ENCODE data around the gene UST. TPM values are rescaled to one million over a fixed set of nuclear protein-coding genes. Genes with fewer than 3 reads are reported as not detected.

The UST gene
- total RNA-seq (2011; cell fraction: chromatin; rRNA removed; ENCODE audit: low replicate concordance) = not detected in 2 replicates
- 0.33 TPM in 1 of 2 replicates, not detected in the other for total RNA-seq (2011; cell fraction: nucleolus; rRNA removed)
- not detected in 2 replicates for total RNA-seq (2011; cell fraction: nucleoplasm; rRNA removed)
- total RNA-seq (2014; rRNA removed) = not detected in 2 replicates
- total RNA-seq (2014; rRNA removed; fragmentation: Illumina TruSeq; extraction: Trizol) = not detected in 2 replicates
- not detected in 2 replicates for total RNA-seq (2015; rRNA removed; fragmentation: Illumina TruSeq; extraction: Trizol)
- 0.04 TPM in 1 of 2 replicates, not detected in the other for total RNA-seq (2021)
- not detected in 2 replicates for polyA plus RNA-seq (2011; rRNA removed)
- not detected in 2 replicates for polyA plus RNA-seq (2011; cell fraction: cytosol; rRNA removed)
- polyA plus RNA-seq (2011; cell fraction: nucleus; rRNA removed) = not detected in 2 replicates
- 0.07 TPM in 2 replicates for polyA plus RNA-seq (2012)
- polyA plus RNA-seq (2014; fragmentation: Illumina TruSeq; extraction: Trizol) = not detected in 2 replicates
- polyA plus RNA-seq (2014; fragmentation: Nextera tagmentation; extraction: Ambion mirVana) = under 1 TPM in 1 of 2 experiments, not detected in 1; 0.10 TPM
- 0.07 TPM in 1 of 2 replicates, not detected in the other for polyA plus RNA-seq (2014; rRNA removed)
- polyA minus RNA-seq (2011; rRNA and poly(A)+ RNA removed) = 0.06 TPM in 1 of 2 replicates, not detected in the other
- polyA minus RNA-seq (2011; cell fraction: cytosol; rRNA and poly(A)+ RNA removed) = not detected in 2 replicates
- polyA minus RNA-seq (2011; cell fraction: nucleus; rRNA and poly(A)+ RNA removed) = not detected in 2 replicates
- percentile 15 among the genes with signal in this experiment for Bru-seq, nascent RNA
- BruChase-seq, experiment 1, labeled RNA remaining after a 2-hour chase = percentile 12 among the genes with signal in this experiment
- percentile 8 among the genes with signal in this experiment for BruChase-seq, experiment 2, labeled RNA remaining after a 6-hour chase
- long read RNA-seq, experiment 1, partial matches to known transcripts = 0 of 1 reads
- long read RNA-seq, experiment 1, other reads (novel, unspliced or antisense) = 1 of 1 reads
- long read RNA-seq, experiment 2 = 0 reads
- long read RNA-seq, experiment 3 = 0 reads

DNA sequence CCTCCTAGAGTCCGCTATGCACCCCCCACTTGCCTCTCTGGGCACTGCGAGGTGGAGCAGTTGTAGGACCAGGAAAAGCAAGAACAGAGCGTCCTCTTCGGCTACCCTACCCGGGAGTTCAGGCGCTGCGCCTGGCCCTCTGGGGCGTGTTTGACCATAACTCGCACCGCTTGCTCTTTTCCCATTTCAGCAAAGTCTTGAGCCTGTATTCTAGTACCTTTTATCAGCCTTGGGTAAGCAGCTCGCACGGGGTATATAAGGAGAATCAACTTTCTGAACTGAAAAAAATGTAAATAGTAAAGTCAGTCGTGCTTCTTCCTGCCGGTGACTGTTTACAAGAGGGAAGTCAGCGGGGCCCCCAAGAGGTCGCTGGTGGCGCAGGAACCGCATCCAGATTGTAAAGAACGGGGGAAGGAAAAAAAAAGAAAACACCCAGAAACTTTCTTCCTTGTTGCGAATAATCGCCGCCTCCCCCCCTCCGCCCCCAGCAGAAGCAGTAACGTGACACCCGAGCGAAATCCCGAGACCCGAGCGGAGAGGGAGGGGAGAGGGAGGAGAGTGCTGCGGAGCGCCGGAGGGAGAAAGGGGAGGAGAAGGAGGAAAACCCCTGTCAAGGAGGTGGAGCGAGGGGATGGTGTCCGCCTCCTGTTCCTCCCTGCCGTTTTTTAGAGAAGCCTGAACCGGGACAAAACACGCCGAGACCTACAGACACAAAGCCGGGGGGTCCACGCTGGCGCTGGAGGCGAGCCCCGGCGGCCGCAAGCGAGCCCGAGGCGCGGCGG, at the start of gene UST:
TSS of gene UST (plus strand) at position 668 of the 782 bp plus-strand sequence. CDS start 401 bp downstream, outside the sequence.
- DNase-seq (ENCODE audit: extremely low read depth in 1 of 4, low spot score in 3 of 4) = peak; percentile 38 to 74 (median 54)
- BruUV-seq (replicated peaks) = no TSS peak
- TF ChIP-seq SPI1 (IDR thresholded peaks at IDR 0.05; ENCODE audit: borderline replicate concordance, low read depth, low read length) = peak; percentile 8; the same call in 1 of the 2 replicates
- TF ChIP-seq, protein P1, sequence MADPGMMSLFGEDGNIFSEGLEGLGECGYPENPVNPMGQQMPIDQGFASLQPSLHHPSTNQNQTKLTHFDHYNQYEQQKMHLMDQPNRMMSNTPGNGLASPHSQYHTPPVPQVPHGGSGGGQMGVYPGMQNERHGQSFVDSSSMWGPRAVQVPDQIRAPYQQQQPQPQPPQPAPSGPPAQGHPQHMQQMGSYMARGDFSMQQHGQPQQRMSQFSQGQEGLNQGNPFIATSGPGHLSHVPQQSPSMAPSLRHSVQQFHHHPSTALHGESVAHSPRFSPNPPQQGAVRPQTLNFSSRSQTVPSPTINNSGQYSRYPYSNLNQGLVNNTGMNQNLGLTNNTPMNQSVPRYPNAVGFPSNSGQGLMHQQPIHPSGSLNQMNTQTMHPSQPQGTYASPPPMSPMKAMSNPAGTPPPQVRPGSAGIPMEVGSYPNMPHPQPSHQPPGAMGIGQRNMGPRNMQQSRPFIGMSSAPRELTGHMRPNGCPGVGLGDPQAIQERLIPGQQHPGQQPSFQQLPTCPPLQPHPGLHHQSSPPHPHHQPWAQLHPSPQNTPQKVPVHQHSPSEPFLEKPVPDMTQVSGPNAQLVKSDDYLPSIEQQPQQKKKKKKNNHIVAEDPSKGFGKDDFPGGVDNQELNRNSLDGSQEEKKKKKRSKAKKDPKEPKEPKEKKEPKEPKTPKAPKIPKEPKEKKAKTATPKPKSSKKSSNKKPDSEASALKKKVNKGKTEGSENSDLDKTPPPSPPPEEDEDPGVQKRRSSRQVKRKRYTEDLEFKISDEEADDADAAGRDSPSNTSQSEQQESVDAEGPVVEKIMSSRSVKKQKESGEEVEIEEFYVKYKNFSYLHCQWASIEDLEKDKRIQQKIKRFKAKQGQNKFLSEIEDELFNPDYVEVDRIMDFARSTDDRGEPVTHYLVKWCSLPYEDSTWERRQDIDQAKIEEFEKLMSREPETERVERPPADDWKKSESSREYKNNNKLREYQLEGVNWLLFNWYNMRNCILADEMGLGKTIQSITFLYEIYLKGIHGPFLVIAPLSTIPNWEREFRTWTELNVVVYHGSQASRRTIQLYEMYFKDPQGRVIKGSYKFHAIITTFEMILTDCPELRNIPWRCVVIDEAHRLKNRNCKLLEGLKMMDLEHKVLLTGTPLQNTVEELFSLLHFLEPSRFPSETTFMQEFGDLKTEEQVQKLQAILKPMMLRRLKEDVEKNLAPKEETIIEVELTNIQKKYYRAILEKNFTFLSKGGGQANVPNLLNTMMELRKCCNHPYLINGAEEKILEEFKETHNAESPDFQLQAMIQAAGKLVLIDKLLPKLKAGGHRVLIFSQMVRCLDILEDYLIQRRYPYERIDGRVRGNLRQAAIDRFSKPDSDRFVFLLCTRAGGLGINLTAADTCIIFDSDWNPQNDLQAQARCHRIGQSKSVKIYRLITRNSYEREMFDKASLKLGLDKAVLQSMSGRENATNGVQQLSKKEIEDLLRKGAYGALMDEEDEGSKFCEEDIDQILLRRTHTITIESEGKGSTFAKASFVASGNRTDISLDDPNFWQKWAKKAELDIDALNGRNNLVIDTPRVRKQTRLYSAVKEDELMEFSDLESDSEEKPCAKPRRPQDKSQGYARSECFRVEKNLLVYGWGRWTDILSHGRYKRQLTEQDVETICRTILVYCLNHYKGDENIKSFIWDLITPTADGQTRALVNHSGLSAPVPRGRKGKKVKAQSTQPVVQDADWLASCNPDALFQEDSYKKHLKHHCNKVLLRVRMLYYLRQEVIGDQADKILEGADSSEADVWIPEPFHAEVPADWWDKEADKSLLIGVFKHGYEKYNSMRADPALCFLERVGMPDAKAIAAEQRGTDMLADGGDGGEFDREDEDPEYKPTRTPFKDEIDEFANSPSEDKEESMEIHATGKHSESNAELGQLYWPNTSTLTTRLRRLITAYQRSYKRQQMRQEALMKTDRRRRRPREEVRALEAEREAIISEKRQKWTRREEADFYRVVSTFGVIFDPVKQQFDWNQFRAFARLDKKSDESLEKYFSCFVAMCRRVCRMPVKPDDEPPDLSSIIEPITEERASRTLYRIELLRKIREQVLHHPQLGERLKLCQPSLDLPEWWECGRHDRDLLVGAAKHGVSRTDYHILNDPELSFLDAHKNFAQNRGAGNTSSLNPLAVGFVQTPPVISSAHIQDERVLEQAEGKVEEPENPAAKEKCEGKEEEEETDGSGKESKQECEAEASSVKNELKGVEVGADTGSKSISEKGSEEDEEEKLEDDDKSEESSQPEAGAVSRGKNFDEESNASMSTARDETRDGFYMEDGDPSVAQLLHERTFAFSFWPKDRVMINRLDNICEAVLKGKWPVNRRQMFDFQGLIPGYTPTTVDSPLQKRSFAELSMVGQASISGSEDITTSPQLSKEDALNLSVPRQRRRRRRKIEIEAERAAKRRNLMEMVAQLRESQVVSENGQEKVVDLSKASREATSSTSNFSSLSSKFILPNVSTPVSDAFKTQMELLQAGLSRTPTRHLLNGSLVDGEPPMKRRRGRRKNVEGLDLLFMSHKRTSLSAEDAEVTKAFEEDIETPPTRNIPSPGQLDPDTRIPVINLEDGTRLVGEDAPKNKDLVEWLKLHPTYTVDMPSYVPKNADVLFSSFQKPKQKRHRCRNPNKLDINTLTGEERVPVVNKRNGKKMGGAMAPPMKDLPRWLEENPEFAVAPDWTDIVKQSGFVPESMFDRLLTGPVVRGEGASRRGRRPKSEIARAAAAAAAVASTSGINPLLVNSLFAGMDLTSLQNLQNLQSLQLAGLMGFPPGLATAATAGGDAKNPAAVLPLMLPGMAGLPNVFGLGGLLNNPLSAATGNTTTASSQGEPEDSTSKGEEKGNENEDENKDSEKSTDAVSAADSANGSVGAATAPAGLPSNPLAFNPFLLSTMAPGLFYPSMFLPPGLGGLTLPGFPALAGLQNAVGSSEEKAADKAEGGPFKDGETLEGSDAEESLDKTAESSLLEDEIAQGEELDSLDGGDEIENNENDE (IDR thresholded peaks at IDR 0.05; ENCODE audit: low read depth, low read length) = no peak
- TF ChIP-seq PHF21A (IDR thresholded peaks at IDR 0.05; ENCODE audit: borderline replicate concordance, low read depth) = no peak
- no peak for TF ChIP-seq ZFP36 (IDR thresholded peaks at IDR 0.05; ENCODE audit: low read depth, low read length, partially characterized antibody)
- TF ChIP-seq ZNF23 (CRISPR knock-in tag; IDR thresholded peaks at IDR 0.05) = no peak

More for the DNA sequence above, at the start of gene UST:
- peaks cover 0 to 15% of the 10 kb centered on the region in 2 experiments; a peak in 3 of 5 replicates for H3K4me1 ChIP-seq (replicated peaks in 1 of 2; ENCODE audit: control insufficient read depth in 2 of 2, insufficient read depth in 2 of 2, low read length in 2 of 2)
- H3K4me2 ChIP-seq (ENCODE audit: insufficient read depth, low read length) = peak within 1 kb of the TSS; percentile 78
- peaks cover 12 to 44% of the 10 kb centered on the region in 2 experiments; a peak in 4 of 5 replicates for H3K27me3 ChIP-seq (ENCODE audit: control insufficient read depth in 2 of 2, insufficient read depth in 2 of 2, low read length in 2 of 2)
- FAIRE-seq (peak; percentile 60), ATAC-seq (peak; percentile 90)
- POLR2A ChIA-PET = no interaction called here
- 3% methylated on average over 33 of the region's 50 CpGs for WGBS (ENCODE audit: insufficient coverage, low coverage, missing lambda C conversion rate)
- peak within 1 kb of the TSS; percentile 77 for H2AFZ ChIP-seq (ENCODE audit: low read depth, low read length)
- H3K79me2 ChIP-seq (ENCODE audit: control insufficient read depth, insufficient read depth, low read length) = no peaks in the 10 kb centered on the region
- intact Hi-C loops (cut with micrococcal nuclease) = loop anchor here (2.0 kb wide), 1 partner anchor 202 kb away; no protein-coding TSS in a partner anchor
- H3K36me3 ChIP-seq (ENCODE audit: control insufficient read depth, insufficient read depth, low read length) = no peaks in the 10 kb centered on the region
- H4K20me1 ChIP-seq (replicated peaks; ENCODE audit: control insufficient read depth, insufficient read depth, low read length) = no peaks in the 10 kb centered on the region
- no peaks in the 10 kb centered on the region for H3K9me3 ChIP-seq (replicated peaks; ENCODE audit: control insufficient read depth, insufficient read depth, low read depth, low read length)
- in situ Hi-C loops (cut with MboI) = no loop called here
- CTCF ChIA-PET (ENCODE audit: low intra/inter-chr PET ratio) = no interaction called here
- H3K9me1 ChIP-seq (ENCODE audit: control insufficient read depth, insufficient read depth, low read length) = no peaks in the 10 kb centered on the region
- H3K27ac ChIP-seq (ENCODE audit: extremely low read depth, low read depth, low read length) = no peak within 1 kb of the TSS
- peak within 1 kb of the TSS; percentile 41 for H3K4me3 ChIP-seq
- H3K9ac ChIP-seq (ENCODE audit: insufficient read depth in 1 of 2, low read depth in 2 of 2, low read length in 2 of 2) = peak within 1 kb of the TSS; percentile 31 to 76; a peak in 3 of 4 replicates
